Measurements from ENCODE around the gene ATP10A.

GRCh38 chr15:25910832-25911231 is 47.7 kb upstream of the ATP10A start:
- TF ChIP-seq CTCF (IDR thresholded peaks at IDR 0.05; ENCODE audit: poor library complexity) (no peak), EZH2 (IDR thresholded peaks at IDR 0.05; ENCODE audit: borderline replicate concordance) (no peak), EZH2phosphoT487 (IDR thresholded peaks at IDR 0.05; ENCODE audit: low read depth, severe bottlenecking, unreplicated experiment) (no peak)
